Effector CD8-positive, alpha-beta T cell (primary cell): ENCODE results near the gene EAF1.
"Not testable (repeated sequence)": the region's sequence is repeated elsewhere in the genome, so short reads cannot be mapped to it uniquely, and the experiment has no call there.

Experiments used
- DNase-seq: peaks from one replicate; lab custom pipeline; 2025; lab: John Stamatoyannopoulos, UW

The EAF1 gene

GRCh38 chr3:15479400-15480224 lies 52.2 kb downstream of the EAF1 start:
- DNase-seq = no peak

- not testable (repeated sequence) for DNase-seq
Observed at GRCh38 chr3:15484551-15484950, 57.2 kb downstream of the EAF1 start.

- no peak for DNase-seq
Observed at GRCh38 chr3:15486020-15486419, 58.6 kb downstream of the EAF1 start.

- DNase-seq = no peak
Observed at GRCh38 chr3:15486979-15487378, 59.6 kb downstream of the EAF1 start.

- DNase-seq = no peak
Observed at GRCh38 chr3:15488002-15488401, 60.6 kb downstream of the EAF1 start.

- DNase-seq = no peak
Observed at GRCh38 chr3:15490158-15490557, 62.8 kb downstream of the EAF1 start.

GRCh38 chr3:15491143-15491542 lies 63.7 kb downstream of the EAF1 start:
- DNase-seq = no peak
